Activated B cell treated with CpG ODN at 0.5 μM for 24 hours (primary cell): Measurements from ENCODE around the gene ACVRL1. TPM values are rescaled to one million over a fixed set of nuclear protein-coding genes. Genes with fewer than 3 reads are reported as not detected.

Experiments
- ATAC-seq: fragments of 200-7000 bp; cut with Tn5 transposase; one replicate; pipeline ENCODE4 v1.10.0; 2021; ENCODE audit warnings: low read depth, mild to moderate bottlenecking, moderate library complexity
- CTCF ChIA-PET: fragments of 350-600 bp; sonication (Branson Sonifier 250); formaldehyde crosslinking; loops from one replicate; lab custom pipeline; 2021; ENCODE audit warnings: antibody characterized with exemption; lab: Charles Lee
- POLR2A ChIA-PET: fragments of 350-600 bp; sonication (Branson Sonifier 250); formaldehyde crosslinking; loops from one replicate; lab custom pipeline; 2021; ENCODE audit warnings: antibody characterized with exemption; lab: Charles Lee
- DNase-seq: peaks from one replicate; pipeline ENCODE4 v3.0.0; 2022
- H3K27ac Mint-ChIP-seq: one replicate; pipeline ENCODE4 v1.8.0; 2020; ENCODE audit warnings: mixed read lengths
- H3K27me3 Mint-ChIP-seq: one replicate; pipeline ENCODE4 v1.8.0; 2021; ENCODE audit warnings: mixed read lengths
- H3K36me3 Mint-ChIP-seq: one replicate; pipeline ENCODE4 v1.8.0; 2021; ENCODE audit warnings: low read depth, mixed read lengths
- H3K4me1 Mint-ChIP-seq: one replicate; pipeline ENCODE4 v1.8.0; 2021; ENCODE audit warnings: mixed read lengths
- H3K4me3 Mint-ChIP-seq: one replicate; pipeline ENCODE4 v1.8.0; 2020; ENCODE audit warnings: mild to moderate bottlenecking, mixed read lengths
- H3K9me3 Mint-ChIP-seq: one replicate; pipeline ENCODE4 v1.8.0; 2020; ENCODE audit warnings: mixed read lengths
- intact Hi-C: fragments of 100-400 bp; cut with micrococcal nuclease; formaldehyde crosslinking; loops from one replicate; pipeline ENCODE4 v1.15.1; 2024
- total RNA-seq: library from RNA; stranded (reverse); gene quantifications from 2 replicates; pipeline ENCODE4 v1.2.3, GENCODE V29; 2022
- TF ChIP-seq, protein P1 (sequence below): fragments of 200-600 bp; IDR thresholded peaks from one replicate; pipeline ENCODE4 v1.8.0; 2022; ENCODE audit warnings: antibody characterized with exemption, mild to moderate bottlenecking

Gene ACVRL1
- total RNA-seq, 1 donor from 2014 or later = not detected

DNA sequence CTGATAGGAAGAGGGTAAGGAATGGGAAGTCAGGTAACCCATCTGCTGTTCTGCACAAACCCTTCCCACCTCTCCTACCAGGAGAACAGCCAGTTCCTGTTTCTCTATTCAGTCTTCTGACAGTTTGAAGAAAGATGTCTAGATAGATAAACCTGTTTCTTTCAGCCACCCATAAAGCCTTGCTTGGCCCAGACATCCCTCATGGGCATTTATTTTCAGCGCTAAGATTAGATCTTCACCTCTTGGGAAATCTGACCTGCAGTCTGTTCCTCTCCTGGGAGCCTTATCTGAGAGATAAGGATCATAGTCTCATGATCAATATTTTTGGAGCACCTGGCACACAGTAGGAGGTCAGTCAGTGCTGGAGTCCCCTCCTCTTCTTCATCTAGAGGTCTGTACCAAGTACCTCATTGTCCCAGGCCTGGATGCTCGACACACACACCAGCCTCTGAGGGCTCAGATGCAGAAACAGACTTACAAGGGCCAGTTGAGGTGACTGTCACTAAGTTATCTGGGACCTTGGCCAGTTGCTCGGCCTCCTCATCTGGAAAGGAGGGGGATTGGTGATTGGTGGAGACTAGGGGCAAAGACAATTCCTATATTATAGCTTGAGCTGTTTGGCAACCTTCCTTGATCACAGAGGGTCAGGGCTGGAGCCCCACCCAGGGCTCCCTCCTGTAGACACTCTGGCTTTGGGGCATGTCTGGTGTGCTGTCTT, 18.2 kb downstream of the ACVRL1 start:
- CTCF ChIA-PET = interaction anchor here (1.2 kb wide), 1 partner anchor 10 kb away, joined by 3 read pairs; no protein-coding TSS in a partner anchor
- ATAC-seq (no peak), DNase-seq (no peak)
- H3K27me3 Mint-ChIP-seq = peaks cover 2% of the 10 kb centered on the region
- TF ChIP-seq, protein P1, sequence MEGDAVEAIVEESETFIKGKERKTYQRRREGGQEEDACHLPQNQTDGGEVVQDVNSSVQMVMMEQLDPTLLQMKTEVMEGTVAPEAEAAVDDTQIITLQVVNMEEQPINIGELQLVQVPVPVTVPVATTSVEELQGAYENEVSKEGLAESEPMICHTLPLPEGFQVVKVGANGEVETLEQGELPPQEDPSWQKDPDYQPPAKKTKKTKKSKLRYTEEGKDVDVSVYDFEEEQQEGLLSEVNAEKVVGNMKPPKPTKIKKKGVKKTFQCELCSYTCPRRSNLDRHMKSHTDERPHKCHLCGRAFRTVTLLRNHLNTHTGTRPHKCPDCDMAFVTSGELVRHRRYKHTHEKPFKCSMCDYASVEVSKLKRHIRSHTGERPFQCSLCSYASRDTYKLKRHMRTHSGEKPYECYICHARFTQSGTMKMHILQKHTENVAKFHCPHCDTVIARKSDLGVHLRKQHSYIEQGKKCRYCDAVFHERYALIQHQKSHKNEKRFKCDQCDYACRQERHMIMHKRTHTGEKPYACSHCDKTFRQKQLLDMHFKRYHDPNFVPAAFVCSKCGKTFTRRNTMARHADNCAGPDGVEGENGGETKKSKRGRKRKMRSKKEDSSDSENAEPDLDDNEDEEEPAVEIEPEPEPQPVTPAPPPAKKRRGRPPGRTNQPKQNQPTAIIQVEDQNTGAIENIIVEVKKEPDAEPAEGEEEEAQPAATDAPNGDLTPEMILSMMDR = no peak
- H3K27ac Mint-ChIP-seq = no peak overlapping the region
- H3K4me1 Mint-ChIP-seq = peaks cover 32% of the 10 kb centered on the region
- intact Hi-C loops = loop anchor here (1.0 kb wide), 1 partner anchor 55 kb away; no protein-coding TSS in a partner anchor
- POLR2A ChIA-PET = no interaction called here
- H3K36me3 Mint-ChIP-seq = no peaks in the 10 kb centered on the region
- no peak overlapping the region for H3K4me3 Mint-ChIP-seq
- no peaks in the 10 kb centered on the region for H3K9me3 Mint-ChIP-seq

DNA sequence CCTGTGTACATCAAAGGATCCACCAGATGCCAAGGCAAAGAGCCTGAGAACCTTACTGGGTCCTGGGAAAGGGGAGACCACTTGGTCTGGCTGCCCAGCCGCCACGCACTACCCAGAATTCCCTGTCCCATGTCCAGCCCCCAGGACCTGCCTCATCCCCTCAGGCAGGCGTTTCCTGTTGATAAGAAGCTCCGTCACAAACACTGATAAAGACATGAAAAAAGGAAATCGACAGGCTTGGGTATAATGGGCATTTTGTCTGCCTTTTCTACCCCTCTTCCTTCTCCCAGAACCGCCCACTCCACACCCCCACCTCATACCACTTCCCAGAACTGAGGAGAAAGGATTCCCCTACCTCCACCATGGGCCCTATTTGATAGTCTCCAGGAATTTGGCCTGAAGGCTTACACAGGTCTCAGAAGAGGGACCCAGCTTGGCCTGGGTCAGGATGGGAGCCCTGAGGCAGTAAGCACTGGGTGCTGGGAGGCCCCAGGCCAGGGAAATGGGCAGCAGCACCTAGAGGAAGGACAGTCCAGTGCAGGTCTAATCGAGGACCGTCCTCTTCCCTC, 18.8 kb downstream of the ACVRL1 start:
- ChIA-PET CTCF (interaction anchor here (1.2 to 1.9 kb wide), 2 partner anchors 9 to 55 kb away, joined by 3 to 6 read pairs; no protein-coding TSS in a partner anchor), POLR2A (no interaction called here)
- H3K9me3 Mint-ChIP-seq = no peaks in the 10 kb centered on the region
- peaks cover 2% of the 10 kb centered on the region for H3K27me3 Mint-ChIP-seq
- no peak overlapping the region for H3K4me3 Mint-ChIP-seq
- DNase-seq (no peak), ATAC-seq (no peak)
- intact Hi-C loops = loop anchor here (1.0 kb wide), 1 partner anchor 54 kb away; no protein-coding TSS in a partner anchor
- H3K4me1 Mint-ChIP-seq = peaks cover 32% of the 10 kb centered on the region
- TF ChIP-seq, protein P1 = no peak
- no peaks in the 10 kb centered on the region for H3K36me3 Mint-ChIP-seq
- no peak overlapping the region for H3K27ac Mint-ChIP-seq

DNA sequence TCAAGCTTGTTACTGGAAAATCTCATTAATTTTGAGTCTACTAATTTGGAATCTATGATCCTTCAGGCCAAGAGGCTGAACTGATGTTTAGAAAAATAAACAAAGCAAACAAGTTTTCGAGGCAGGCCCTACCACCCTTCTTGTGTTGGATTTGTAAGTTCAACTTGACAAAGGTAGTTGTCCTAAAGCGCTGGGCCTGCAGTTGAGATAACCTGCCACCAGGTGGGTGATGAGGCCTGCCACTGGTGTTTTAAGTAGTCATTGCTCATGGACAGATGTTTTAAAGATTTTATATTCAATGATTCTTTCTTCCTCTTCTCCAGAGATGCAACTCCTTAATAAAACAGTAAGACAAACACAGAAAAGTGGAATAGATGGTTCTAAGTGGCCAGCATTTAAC, 19.4 kb downstream of the ACVRL1 start:
- Mint-ChIP-seq H3K27me3 (peaks cover 2% of the 10 kb centered on the region), H3K9me3 (no peaks in the 10 kb centered on the region), H3K4me3 (no peak overlapping the region), H3K4me1 (peaks cover 32% of the 10 kb centered on the region), H3K27ac (no peak overlapping the region), H3K36me3 (no peaks in the 10 kb centered on the region)
- no peak for DNase-seq
- intact Hi-C loops = loop anchor here (1.0 kb wide), 1 partner anchor 54 kb away; no protein-coding TSS in a partner anchor
- ATAC-seq = no peak
- ChIA-PET CTCF (interaction anchor here (1.2 to 1.9 kb wide), 2 partner anchors 9 to 54 kb away, joined by 3 to 6 read pairs; no protein-coding TSS in a partner anchor), POLR2A (no interaction called here)
- TF ChIP-seq, protein P1 = no peak

DNA sequence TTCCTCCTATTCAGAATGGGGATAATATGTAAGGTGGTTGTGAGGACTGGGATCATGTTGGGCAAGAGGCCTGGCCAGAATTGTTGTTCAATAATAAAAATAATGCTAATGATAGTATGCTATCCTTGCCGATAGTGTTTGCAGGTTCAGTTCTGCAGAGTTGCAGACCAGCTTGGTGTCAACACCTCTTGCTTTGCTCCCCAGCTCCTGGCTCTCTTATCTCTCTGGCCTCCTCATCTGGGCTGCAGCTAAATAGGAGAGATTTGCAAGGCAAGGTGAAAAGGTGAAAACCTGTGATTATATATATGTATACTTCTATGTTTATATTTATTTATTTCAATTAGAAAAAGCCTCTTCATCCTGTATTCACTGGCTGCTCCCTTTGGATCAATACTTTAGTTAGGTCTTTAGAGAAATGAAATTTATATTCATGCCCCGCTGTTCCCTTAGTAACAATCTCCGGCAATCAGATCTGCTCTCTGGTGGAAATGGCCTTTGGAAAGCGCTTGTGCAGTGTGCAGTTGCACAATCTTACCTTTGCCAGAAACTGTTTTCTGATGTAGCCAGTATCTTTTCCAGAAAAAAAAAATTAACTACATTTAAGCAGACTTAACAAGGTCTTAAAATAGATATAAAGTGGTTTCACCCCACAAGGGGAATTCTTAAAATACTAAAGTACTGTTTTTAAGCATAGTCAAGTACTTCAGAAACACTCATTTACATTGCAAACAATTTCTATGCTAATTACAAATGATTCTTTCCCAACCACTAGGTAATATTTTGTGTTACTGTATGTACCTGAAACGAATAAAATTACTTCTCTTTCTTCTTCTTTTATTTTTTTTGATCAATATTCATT, 25.1 kb downstream of the ACVRL1 start:
- peaks cover 2% of the 10 kb centered on the region for H3K27me3 Mint-ChIP-seq
- CTCF ChIA-PET = no interaction called here
- no peaks in the 10 kb centered on the region for H3K36me3 Mint-ChIP-seq
- intact Hi-C loops = no loop called here
- POLR2A ChIA-PET = no interaction called here
- TF ChIP-seq, protein P1 = no peak
- H3K9me3 Mint-ChIP-seq = no peaks in the 10 kb centered on the region
- H3K27ac Mint-ChIP-seq = no peak overlapping the region
- ATAC-seq = no peak
- no peak for DNase-seq
- no peaks in the 10 kb centered on the region for H3K4me1 Mint-ChIP-seq
- no peak overlapping the region for H3K4me3 Mint-ChIP-seq
